ENCODE measurements around the gene CHI3L2.

DNA sequence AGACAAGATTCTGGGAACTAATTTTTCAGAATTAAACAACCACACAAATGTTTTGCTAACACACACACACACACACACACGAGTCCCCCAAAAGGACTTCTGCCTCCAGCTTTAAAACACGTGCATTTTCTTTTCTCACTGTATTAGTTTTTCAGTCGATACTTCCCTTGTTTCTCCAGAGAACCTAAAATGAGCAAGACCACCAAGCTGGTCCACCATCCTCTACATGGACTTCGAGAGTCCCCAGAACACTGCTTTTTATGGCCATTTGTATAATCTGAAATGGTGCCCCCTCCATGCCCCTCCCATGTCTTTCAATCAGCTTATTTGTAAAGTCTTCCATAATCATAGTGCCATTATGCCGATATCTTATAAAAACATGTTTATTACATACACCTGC lies 10.8 kb upstream of the CHI3L2 start:
- TF ChIP-seq, protein P1, sequence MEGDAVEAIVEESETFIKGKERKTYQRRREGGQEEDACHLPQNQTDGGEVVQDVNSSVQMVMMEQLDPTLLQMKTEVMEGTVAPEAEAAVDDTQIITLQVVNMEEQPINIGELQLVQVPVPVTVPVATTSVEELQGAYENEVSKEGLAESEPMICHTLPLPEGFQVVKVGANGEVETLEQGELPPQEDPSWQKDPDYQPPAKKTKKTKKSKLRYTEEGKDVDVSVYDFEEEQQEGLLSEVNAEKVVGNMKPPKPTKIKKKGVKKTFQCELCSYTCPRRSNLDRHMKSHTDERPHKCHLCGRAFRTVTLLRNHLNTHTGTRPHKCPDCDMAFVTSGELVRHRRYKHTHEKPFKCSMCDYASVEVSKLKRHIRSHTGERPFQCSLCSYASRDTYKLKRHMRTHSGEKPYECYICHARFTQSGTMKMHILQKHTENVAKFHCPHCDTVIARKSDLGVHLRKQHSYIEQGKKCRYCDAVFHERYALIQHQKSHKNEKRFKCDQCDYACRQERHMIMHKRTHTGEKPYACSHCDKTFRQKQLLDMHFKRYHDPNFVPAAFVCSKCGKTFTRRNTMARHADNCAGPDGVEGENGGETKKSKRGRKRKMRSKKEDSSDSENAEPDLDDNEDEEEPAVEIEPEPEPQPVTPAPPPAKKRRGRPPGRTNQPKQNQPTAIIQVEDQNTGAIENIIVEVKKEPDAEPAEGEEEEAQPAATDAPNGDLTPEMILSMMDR (IDR thresholded peaks at IDR 0.05), result no peak
- TF ChIP-seq POLR2AphosphoS5 (IDR thresholded peaks at IDR 0.05; ENCODE audit: low read depth, low read length) (no peak), TCF7L2 (IDR thresholded peaks at IDR 0.05; ENCODE audit: low read depth, low read length) (no peak), REST (IDR thresholded peaks at IDR 0.05; ENCODE audit: insufficient read depth in 1 of 2, low read depth in 2 of 2, low read length in 1 of 2) (no peak)

Data from Panc1 (cell line).